Calu3 (cell line): ENCODE results near the gene CTBP1. TPM values are rescaled to one million over a fixed set of nuclear protein-coding genes. Genes with fewer than 3 reads are reported as not detected.

Experiments used
- BruUV-seq: library from RNA; stranded (reverse); fragments of 400-500 nt; replicated peaks from 2 replicates; lab custom pipeline; 2021; lab: Mats Ljungman, UMichigan
- CTCF ChIA-PET: fragments of 300-600 bp; sonication (Branson Sonifier 250); formaldehyde crosslinking; loops from one replicate; lab custom pipeline; 2022; ENCODE audit warnings: antibody characterized with exemption; lab: Charles Lee
- DNase-seq: peaks from one replicate; pipeline ENCODE4 v3.0.0; 2022
- H3K27ac Mint-ChIP-seq: one replicate; pipeline ENCODE4 v1.8.0; 2022; ENCODE audit warnings: mixed read lengths; ENCODE audit not compliant: unreplicated experiment
- H3K27me3 Mint-ChIP-seq: one replicate; pipeline ENCODE4 v1.8.0; 2022; ENCODE audit warnings: mixed read lengths; ENCODE audit not compliant: unreplicated experiment
- H3K36me3 Mint-ChIP-seq: one replicate; pipeline ENCODE4 v1.8.0; 2022; ENCODE audit warnings: mild to moderate bottlenecking, moderate library complexity, mixed read lengths; ENCODE audit not compliant: insufficient read depth, unreplicated experiment
- H3K4me1 Mint-ChIP-seq: one replicate; pipeline ENCODE4 v1.8.0; 2022; ENCODE audit warnings: mild to moderate bottlenecking, low read depth, mixed read lengths; ENCODE audit not compliant: unreplicated experiment
- H3K4me3 Mint-ChIP-seq: one replicate; pipeline ENCODE4 v1.8.0; 2022; ENCODE audit warnings: mild to moderate bottlenecking, low read depth, moderate library complexity, mixed read lengths; ENCODE audit not compliant: unreplicated experiment
- H3K9me3 Mint-ChIP-seq: one replicate; pipeline ENCODE4 v1.8.0; 2022; ENCODE audit warnings: low read depth, mixed read lengths; ENCODE audit not compliant: unreplicated experiment
- intact Hi-C: fragments of 100-400 bp; cut with micrococcal nuclease; formaldehyde crosslinking; loops from one replicate; pipeline ENCODE4 v1.10.0; 2022; ENCODE audit not compliant: unreplicated experiment
- total RNA-seq: library from RNA; stranded (reverse); gene quantifications from 2 replicates; pipeline ENCODE4 v1.2.3, GENCODE V29; 2022
- TF ChIP-seq, protein P1 (sequence below): fragments of 200-600 bp; IDR thresholded peaks from one replicate; pipeline ENCODE4 v1.8.0; 2022; ENCODE audit warnings: antibody characterized with exemption; ENCODE audit not compliant: unreplicated experiment

The CTBP1 gene
- total RNA-seq, 1 experiment from 2014 or later = 115 TPM

GRCh38 chr4:1164956-1165545, 83.9 kb downstream of the CTBP1 start:
- H3K27me3 Mint-ChIP-seq = peaks cover 10% of the 10 kb centered on the region
- H3K27ac Mint-ChIP-seq = no peak overlapping the region
- TF ChIP-seq, protein P1, sequence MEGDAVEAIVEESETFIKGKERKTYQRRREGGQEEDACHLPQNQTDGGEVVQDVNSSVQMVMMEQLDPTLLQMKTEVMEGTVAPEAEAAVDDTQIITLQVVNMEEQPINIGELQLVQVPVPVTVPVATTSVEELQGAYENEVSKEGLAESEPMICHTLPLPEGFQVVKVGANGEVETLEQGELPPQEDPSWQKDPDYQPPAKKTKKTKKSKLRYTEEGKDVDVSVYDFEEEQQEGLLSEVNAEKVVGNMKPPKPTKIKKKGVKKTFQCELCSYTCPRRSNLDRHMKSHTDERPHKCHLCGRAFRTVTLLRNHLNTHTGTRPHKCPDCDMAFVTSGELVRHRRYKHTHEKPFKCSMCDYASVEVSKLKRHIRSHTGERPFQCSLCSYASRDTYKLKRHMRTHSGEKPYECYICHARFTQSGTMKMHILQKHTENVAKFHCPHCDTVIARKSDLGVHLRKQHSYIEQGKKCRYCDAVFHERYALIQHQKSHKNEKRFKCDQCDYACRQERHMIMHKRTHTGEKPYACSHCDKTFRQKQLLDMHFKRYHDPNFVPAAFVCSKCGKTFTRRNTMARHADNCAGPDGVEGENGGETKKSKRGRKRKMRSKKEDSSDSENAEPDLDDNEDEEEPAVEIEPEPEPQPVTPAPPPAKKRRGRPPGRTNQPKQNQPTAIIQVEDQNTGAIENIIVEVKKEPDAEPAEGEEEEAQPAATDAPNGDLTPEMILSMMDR = no peak
- intact Hi-C loops = no loop called here
- peaks cover 4% of the 10 kb centered on the region for H3K36me3 Mint-ChIP-seq
- no peaks in the 10 kb centered on the region for H3K9me3 Mint-ChIP-seq
- DNase-seq = no peak
- H3K4me1 Mint-ChIP-seq = peaks cover 9% of the 10 kb centered on the region
- CTCF ChIA-PET = no interaction called here
- BruUV-seq = no TSS peak
- no peak overlapping the region for H3K4me3 Mint-ChIP-seq

DNA sequence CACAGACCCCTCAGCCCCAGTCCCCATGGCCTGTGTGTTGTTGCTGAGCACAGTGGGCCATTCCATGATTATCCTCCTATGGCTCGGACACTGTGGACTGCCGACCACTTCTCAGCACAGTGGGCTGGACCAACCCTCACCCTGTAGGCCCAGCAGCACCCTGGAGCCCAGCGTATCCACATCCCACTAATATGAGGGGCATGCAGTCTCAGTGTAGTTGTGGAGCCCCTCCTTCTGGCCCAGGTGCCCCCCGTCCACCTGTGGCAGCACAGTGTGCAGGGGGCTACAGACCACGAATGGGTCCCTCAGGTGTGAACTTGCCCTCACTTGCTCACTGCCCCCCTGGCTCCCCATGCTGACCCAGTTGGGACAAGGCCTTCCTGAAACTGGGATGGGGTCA, 84.5 kb downstream of the CTBP1 start:
- no peak for DNase-seq
- intact Hi-C loops = no loop called here
- H3K27me3 Mint-ChIP-seq = peaks cover 10% of the 10 kb centered on the region
- no peaks in the 10 kb centered on the region for H3K9me3 Mint-ChIP-seq
- H3K36me3 Mint-ChIP-seq = peaks cover 4% of the 10 kb centered on the region
- no peak overlapping the region for H3K27ac Mint-ChIP-seq
- no TSS peak for BruUV-seq
- peaks cover 9% of the 10 kb centered on the region for H3K4me1 Mint-ChIP-seq
- CTCF ChIA-PET = no interaction called here
- TF ChIP-seq, protein P1 = no peak
- no peak overlapping the region for H3K4me3 Mint-ChIP-seq

DNA sequence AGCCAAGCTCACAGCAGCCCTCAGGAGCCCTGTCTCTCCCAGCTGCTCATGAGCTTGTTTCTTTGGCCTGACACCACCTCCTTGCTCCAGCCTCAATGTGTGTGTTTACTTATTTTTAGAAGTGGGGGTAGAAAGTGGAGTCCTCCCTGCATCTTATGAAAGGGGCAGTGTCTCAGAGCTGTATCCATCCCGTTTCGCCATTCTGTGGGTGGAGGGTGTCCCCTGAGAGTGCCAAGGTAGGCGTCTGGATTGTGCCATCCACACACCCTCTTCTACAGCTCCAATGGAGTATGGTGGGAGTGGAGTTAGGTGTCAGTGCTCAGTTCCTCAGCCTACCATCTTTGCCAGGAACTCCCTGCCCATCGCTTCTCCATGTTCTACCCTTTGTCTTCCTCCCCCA, 84.9 kb downstream of the CTBP1 start:
- intact Hi-C loops = no loop called here
- no peak overlapping the region for H3K27ac Mint-ChIP-seq
- no TSS peak for BruUV-seq
- CTCF ChIA-PET = interaction anchor here (0.7 kb wide), 1 partner anchor 9 kb away, joined by 3 read pairs; no protein-coding TSS in a partner anchor
- no peak overlapping the region for H3K4me3 Mint-ChIP-seq
- no peaks in the 10 kb centered on the region for H3K9me3 Mint-ChIP-seq
- H3K36me3 Mint-ChIP-seq = peaks cover 3% of the 10 kb centered on the region
- H3K27me3 Mint-ChIP-seq = peaks cover 10% of the 10 kb centered on the region
- TF ChIP-seq, protein P1 = no peak
- DNase-seq = no peak
- peaks cover 9% of the 10 kb centered on the region for H3K4me1 Mint-ChIP-seq

Other genes with a start within 250 kb of the CTBP1 start
- gene FGFRL1, start 237.5 kb downstream of the CTBP1 start, total RNA-seq = 36.8 and 43.2 TPM in 2 replicates
- gene RNF212, start 135.6 kb downstream of the CTBP1 start, total RNA-seq = not detected in 2 replicates
- 2.2 and 2.4 TPM in 2 replicates for gene SPON2, start 76.5 kb downstream of the CTBP1 start, total RNA-seq
- 59.0 and 59.6 TPM in 2 replicates for gene MAEA, start 40.8 kb upstream of the CTBP1 start, total RNA-seq
- 19.9 and 22.6 TPM in 2 replicates for gene UVSSA, start 98.1 kb upstream of the CTBP1 start, total RNA-seq
- gene NKX1-1, start 157.3 kb upstream of the CTBP1 start, total RNA-seq = not detected in 2 replicates